KOPT-K1 (cell line): Measurements from ENCODE around the gene FRMD5.
"Not testable (repeated sequence)": the region's sequence is repeated elsewhere in the genome, so short reads cannot be mapped to it uniquely, and the experiment has no call there.

Experiments used
- H3K27ac ChIP-seq: fragments of 200-600 bp; sonication (generic); 2 replicates; pipeline ENCODE4 v1.5.1; 2016; ENCODE audit warnings: antibody characterized with exemption, mild to moderate bottlenecking, low read depth, low read length; ENCODE audit not compliant: poor library complexity, severe bottlenecking
- H3K36me3 ChIP-seq: fragments of 200-600 bp; sonication (generic); 2 replicates; pipeline ENCODE4 v1.5.1; 2017; ENCODE audit warnings: antibody characterized with exemption, mild to moderate bottlenecking, low read length, moderate library complexity; ENCODE audit not compliant: insufficient read depth
- H3K9me3 ChIP-seq: fragments of 200-600 bp; sonication (generic); 2 replicates; pipeline ENCODE4 v1.5.1; 2017; ENCODE audit warnings: antibody characterized with exemption, low read length, mild to moderate bottlenecking; ENCODE audit not compliant: insufficient read depth, poor library complexity, severe bottlenecking

FRMD5 gene

DNA sequence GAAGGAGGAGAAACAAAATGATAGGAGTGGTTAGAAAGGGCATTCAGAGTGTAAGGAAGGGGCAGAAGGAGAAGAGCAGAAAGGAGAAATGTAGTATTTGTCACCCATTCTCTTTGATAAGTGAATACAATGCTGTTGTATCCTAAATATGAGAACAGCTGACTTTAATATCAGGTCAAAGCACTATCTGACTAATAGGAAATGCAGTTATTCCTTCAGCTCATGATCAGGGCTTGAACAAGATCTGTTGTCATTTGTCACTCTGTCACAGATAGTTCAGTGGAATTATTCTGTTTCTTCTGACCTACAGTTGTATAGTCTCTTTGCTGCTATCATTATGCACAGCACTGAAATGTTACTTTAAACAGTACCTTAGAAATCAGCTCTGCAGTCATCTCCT is 149.4 kb downstream of the FRMD5 start:
- H3K9me3 ChIP-seq = no peaks in the 10 kb centered on the region
- H3K36me3 ChIP-seq = no peaks in the 10 kb centered on the region
- no peak overlapping the region for H3K27ac ChIP-seq

DNA sequence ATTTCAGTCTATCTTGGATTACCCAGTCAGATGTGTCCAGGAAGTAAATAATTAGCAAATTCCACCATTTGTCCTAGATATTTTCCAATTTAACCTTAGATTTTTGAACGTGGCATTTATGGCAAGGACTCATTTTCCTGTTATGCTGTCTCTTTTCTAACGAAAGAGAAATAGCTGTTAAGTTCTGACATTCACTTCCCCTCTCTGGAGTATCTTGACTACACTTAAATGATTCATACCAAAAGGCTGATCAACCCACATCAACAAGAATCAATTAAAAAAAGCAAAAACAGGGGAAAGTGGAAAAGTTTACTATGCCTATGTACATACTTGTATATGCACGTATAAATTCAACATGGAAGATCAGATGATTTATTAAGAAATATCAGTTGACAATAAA is 149.9 kb downstream of the FRMD5 start:
- H3K9me3 ChIP-seq = no peaks in the 10 kb centered on the region
- H3K27ac ChIP-seq = no peak overlapping the region
- H3K36me3 ChIP-seq = no peaks in the 10 kb centered on the region

DNA sequence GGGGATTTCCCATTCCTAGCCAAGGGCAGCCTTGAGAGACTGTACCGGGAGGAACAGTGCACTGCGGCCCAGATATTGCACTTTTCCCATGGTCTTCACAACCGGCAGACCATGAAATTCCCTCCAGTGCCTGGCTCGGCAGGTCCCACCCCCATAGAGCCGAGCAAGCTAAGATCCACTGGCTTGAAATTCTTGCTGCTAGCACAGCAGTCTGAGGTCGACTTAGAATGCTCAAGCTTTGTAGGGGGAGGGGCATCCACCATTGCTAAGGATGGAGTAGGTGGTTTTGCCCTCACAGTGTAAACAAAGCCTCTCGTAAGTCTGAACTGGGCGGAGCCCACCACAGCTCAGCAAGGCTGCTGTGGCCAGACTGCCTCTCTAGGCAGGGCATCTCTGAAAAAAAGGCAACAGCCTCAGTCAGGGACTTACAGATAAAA is 156.3 kb downstream of the FRMD5 start:
- Histone ChIP-seq H3K36me3 (no peaks in the 10 kb centered on the region), H3K9me3 (no peaks in the 10 kb centered on the region), H3K27ac (no peak overlapping the region)

DNA sequence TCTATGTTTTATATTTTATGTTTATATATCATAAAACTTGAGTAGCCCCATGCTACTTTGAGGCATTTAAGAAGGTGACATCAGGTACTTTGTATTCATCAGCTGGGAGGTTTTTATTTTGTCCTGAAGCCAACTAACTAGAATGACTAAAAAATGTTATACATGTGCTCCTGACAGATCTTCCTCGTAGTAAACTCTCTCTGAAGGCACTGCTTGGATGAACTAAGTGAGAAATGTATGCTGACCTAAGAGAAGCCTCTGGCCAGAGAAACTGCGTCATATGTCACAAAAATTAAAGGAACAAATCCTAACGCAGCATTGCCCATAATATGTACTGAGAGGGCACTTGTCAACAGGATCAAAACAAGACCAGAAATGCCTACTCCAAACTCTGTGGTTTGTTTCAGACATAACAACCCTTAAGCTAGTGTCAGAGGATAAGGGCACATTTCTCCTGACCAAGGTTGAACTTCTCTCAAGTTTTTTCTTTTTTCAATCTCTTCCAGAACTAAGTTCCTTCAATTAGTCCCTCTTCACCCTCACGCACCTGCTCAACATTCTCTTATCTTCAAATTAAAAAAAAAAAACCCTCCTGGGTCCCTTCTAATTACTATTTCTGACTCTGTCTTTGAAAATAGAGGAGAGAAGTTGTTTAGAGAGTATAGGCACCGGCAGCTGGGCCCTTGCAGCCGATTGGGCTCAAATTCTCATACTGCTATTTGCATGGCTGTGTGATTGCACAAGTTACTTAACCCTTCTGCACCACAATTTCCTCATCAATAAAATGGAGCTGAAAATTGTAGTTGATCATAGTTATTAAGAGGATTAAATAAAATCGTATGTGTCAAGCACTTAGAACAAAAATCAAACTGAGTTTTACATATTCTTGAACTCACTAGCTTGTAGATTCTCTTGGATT is 159.0 kb downstream of the FRMD5 start:
- no peaks in the 10 kb centered on the region for H3K9me3 ChIP-seq
- H3K27ac ChIP-seq = no peak overlapping the region
- H3K36me3 ChIP-seq = no peaks in the 10 kb centered on the region

DNA sequence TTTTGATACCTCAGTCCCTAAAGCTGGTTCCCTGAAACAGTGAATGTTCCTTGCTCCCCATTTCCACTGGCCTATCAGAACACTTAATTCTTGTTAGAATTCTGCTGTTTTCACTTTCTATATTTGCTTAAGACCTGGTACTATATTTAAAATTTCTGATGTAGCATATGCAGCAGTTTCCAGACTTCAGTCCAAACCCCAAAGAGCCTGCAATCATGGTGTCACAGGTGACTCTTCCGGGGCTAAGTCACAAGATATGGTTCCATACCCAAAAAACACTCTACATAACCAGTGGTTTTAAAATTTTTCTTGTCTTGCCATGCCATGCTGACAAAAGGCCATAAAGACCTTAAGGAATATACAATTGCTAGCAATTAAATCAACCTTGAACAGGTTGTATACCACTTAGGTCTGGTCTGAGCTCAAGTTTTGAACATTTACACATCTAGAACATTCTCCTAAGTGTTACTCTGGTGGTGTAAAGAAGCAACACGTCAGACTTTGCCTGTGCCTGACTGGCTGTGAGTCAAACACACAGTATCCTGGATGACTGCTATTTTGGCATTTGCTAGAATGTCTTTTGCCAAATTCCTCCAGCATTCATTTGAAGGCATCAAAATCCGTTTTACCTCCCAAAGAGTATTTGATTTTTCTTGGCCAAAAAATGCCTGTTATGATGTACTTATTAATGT is 160.0 kb downstream of the FRMD5 start:
- Histone ChIP-seq H3K9me3 (no peaks in the 10 kb centered on the region), H3K27ac (no peak overlapping the region), H3K36me3 (no peaks in the 10 kb centered on the region)

DNA sequence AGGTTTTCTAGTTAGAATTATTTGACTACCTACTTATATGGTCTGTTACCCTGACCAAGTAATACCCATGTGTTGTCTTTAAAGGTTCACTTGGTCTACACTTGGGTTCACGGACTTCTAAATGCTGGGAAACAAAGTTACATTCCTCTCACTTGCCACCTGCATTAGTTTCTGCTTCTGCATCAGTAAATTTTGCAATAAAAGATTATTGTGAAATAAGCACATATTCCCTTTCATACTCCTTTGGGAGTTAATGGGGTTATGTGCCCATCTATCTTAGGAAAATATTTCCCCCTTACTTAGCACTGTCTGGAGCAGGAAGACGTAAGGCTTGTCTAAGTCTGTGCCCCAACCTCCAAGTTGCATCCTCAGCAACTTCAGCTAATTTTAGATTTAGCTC is 160.7 kb downstream of the FRMD5 start:
- Histone ChIP-seq H3K9me3 (no peaks in the 10 kb centered on the region), H3K36me3 (no peaks in the 10 kb centered on the region), H3K27ac (no peak overlapping the region)

DNA sequence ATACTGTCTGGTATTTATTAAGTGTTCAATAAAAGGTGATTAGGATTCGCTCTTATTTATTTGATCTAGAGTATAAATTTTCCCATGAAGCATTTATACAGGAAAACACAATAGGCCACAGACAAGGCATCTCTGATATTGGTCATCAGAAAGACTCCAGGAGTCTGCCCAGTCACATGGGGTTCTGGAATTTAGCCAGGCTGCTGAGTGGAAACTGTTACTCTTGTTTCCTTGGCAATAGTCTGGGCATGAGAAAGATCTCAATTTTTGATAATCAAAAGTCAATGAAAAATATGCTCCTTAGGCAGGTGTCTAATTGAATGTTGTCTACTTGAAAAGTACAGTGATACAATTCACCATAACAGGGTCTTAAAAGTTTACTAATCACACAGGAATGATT is 161.2 kb downstream of the FRMD5 start:
- H3K27ac ChIP-seq = no peak overlapping the region
- no peaks in the 10 kb centered on the region for H3K36me3 ChIP-seq
- H3K9me3 ChIP-seq = no peaks in the 10 kb centered on the region

DNA sequence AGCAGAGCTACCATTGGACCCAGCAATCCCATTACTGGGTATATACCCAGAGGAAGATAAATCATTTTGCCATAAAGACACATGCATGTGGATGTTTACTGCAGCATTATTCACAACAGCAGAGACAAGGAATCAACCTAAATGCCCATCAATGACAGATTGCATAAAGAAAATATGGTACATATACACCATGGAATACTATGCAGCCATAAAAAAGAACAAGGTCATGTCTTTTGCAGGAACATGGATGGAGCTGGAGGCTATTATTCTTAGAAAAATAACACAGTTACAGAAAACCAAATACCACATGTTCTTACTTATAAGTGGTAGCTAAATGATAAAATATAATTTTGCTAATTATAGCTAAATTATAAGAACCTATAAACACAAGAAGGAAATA is 162.3 kb downstream of the FRMD5 start:
- not testable (repeated sequence) for H3K27ac ChIP-seq, H3K9me3 ChIP-seq, H3K36me3 ChIP-seq

DNA sequence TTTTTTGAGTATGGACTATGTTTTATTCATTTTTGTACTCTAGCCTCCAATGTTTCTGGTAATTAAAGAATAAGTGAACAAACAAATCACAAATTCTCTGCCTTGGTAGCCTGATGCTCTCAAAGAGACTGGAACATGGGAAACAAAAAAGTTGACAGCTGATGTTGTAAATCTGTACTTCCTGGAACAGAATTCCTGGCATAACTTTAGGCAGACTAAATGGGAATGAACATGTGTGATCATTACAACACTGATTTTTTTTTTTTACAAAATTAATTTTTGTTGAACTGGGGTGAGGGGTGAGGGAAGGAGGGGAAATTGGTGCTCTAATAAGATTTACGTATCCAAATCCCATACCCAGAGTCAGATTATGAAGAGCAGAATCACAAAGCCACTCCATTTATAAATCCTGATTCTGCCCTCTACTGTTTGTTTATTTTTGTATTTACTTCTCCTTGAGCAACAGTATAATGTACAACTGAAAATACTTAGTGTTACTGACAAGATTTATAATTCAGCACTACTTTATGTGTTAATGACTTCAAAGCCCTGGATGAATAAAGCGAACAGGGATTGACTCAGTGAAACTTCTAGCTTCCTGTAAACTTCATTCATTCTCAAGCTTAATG is 165.0 kb downstream of the FRMD5 start:
- Histone ChIP-seq H3K27ac (no peak overlapping the region), H3K36me3 (no peaks in the 10 kb centered on the region)

DNA sequence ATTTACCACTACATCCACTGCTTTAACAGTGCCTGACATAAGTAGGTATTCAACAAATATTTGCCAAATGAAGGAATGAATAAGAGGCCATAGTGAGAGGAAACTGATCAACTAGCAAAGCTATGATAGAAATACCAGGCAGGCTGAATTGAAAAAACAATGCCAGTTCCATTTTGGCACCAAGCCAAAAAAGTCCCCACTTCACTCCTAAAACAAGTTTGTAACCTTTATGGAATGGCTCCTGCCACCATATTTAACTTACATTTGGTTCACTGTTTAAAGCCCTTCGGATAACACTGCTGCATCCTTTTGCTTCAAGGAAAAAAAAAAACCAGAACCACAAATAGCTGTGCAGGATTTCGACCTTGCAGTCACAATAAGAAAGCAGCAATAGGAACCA is 166.1 kb downstream of the FRMD5 start:
- no peaks in the 10 kb centered on the region for H3K36me3 ChIP-seq
- no peaks in the 10 kb centered on the region for H3K9me3 ChIP-seq
- no peak overlapping the region for H3K27ac ChIP-seq

More for the DNA sequence above, 165.0 kb downstream of the FRMD5 start:
- no peaks in the 10 kb centered on the region for H3K9me3 ChIP-seq

DNA sequence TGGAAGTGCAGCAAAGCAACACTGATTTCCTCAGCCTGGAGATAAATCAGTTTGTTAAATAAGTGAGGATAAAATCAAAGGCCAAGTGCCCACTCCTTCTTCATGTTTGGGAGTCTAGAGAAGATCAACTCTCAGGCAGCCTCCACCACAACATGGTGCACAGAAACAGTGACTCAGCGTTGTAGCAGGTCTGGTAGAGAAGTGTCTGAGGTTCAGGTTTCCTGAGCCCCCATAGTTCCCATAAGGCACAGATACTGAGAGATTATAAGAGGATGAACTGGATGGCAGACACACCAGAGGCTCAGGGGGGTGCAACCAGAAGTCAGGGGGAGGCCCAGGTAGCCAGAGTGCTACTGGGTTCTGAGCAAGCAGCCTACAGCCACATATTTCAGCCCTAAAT is 166.7 kb downstream of the FRMD5 start:
- Histone ChIP-seq H3K27ac (no peak overlapping the region), H3K36me3 (no peaks in the 10 kb centered on the region), H3K9me3 (no peaks in the 10 kb centered on the region)

DNA sequence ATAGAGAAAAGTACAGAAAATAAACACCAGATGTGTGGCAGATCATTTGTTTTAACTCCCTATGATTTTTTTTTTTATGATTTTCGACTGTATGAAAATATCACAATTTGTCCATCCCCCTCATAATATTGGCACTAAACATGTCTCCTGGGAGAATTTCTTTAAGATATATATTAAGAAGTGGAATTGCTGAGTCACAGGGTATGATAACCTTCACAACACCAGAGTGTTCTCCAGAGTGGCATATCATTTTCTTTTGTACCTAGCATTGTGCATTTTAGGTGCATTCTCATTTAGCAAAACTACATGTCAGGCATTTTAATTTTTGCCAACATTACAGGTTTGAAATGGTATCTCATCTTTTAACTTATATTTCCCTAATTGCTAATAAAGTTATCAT is 170.9 kb downstream of the FRMD5 start:
- Histone ChIP-seq H3K36me3 (no peaks in the 10 kb centered on the region), H3K9me3 (no peaks in the 10 kb centered on the region), H3K27ac (no peak overlapping the region)

DNA sequence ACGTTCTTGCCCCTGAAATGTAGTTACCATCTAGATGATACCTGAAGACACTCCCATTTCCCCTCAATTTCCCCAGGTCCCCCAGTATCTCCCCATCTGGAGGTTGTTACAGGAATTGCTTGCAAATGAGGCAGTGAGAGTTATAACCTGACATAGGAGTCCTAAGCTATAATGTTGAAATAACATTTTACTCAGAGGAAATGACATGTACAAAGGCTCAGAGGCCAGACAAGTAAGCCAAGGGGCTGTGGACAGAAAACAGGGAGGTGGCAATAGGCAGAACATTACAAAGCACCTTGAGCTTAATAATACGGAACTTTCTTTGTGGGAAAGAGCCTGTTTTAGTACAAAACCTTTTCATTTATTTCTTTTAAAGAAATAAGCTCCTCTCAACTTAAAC is 171.9 kb downstream of the FRMD5 start:
- no peaks in the 10 kb centered on the region for H3K36me3 ChIP-seq
- no peak overlapping the region for H3K27ac ChIP-seq
- H3K9me3 ChIP-seq = no peaks in the 10 kb centered on the region

DNA sequence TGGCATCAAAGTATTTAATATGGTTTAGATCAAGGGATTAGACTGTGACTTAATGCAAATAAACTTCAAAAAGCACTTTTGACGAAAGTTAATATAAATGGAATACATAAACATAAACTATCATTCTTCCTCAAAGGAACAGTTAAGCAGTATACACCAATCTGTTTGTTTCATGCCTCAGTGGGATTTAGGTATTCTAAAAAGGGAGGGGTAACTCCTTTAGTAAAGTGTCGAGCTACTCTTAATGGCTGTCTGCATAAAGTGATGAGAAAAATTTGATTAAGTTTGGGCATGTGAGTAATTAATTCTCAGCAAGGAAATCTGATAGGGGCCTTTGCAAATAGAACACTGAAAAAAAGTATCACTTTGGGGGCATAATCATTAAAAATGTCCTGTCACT is 176.9 kb downstream of the FRMD5 start:
- H3K9me3 ChIP-seq = no peaks in the 10 kb centered on the region
- no peak overlapping the region for H3K27ac ChIP-seq
- H3K36me3 ChIP-seq = no peaks in the 10 kb centered on the region

DNA sequence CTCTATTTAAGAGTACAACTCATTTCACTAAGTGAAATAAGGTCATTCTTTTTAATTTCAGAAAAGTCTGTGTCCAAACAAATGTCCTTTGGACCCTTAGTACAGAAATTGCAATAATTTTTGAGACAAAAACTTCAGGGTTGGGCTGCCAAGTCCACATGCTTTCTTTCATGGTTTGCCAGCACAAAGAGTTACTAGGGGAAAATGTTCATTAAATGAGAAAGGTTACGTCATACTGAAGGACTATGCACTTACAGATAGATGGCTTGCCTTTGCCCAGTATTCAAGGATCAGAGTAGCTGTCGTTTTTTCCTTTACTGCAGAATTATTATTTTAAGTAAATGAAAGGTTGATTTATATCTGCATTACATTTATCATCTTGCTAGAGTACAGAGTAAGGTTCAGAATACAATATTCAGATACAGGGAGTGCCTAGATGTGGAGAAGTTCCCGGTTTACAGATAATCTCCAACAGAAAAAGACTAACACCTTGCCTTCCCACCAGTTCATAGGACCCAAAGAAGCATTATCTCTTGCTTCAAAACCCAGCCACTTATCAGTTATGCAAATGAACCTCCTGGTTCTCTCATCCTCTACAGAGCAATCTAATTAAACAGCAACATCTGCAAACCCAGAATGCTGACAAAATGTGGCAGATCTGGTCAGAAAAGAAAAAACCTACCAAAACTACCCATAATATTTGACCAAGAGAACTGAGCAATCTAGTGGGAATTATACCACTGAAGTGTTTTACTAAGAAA is 179.3 kb downstream of the FRMD5 start:
- Histone ChIP-seq H3K9me3 (no peaks in the 10 kb centered on the region), H3K36me3 (no peaks in the 10 kb centered on the region), H3K27ac (no peak overlapping the region)
